ENCODE measurements around the gene RALGDS.

DNA sequence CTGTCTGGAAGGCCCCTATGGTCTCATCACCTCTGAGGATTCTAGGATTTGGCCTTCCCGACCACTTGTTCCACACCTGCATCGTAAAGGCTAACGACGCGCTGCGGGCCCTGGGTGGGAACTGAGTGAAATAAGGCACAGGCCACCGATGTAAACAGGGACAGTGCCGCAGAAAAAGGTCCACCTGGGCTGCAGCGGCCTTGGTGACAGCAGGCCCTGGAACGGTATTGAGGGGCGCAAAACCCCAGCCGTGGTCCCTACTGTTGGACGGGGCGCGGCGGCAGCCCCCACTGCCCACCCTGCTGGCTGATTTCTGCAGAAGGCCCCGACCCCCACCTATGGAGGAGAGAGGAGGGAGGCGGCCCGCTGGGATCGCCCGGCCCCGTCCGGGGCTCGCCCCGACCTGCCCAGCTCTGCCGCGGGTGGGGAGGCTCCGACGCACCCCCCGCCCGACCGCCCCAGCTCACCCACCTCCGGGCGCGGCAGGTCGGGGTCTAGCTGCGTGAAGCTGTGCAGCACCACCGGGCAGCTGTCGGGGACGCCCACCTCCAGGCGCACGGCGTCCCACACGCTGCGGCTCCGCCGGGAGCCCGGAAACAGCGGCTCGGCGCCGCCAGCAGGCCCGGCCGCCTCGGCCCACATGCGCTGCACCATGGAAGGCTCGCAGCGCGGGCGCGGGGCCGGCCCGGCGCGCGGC is 391 bp downstream of the RALGDS start:
- TF ChIP-seq, protein P1, sequence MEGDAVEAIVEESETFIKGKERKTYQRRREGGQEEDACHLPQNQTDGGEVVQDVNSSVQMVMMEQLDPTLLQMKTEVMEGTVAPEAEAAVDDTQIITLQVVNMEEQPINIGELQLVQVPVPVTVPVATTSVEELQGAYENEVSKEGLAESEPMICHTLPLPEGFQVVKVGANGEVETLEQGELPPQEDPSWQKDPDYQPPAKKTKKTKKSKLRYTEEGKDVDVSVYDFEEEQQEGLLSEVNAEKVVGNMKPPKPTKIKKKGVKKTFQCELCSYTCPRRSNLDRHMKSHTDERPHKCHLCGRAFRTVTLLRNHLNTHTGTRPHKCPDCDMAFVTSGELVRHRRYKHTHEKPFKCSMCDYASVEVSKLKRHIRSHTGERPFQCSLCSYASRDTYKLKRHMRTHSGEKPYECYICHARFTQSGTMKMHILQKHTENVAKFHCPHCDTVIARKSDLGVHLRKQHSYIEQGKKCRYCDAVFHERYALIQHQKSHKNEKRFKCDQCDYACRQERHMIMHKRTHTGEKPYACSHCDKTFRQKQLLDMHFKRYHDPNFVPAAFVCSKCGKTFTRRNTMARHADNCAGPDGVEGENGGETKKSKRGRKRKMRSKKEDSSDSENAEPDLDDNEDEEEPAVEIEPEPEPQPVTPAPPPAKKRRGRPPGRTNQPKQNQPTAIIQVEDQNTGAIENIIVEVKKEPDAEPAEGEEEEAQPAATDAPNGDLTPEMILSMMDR (optimal IDR thresholded peaks at IDR 0.05 in 1 of 3, IDR thresholded peaks at IDR 0.05 in 1 of 3, conservative IDR thresholded peaks at IDR 0.05 in 1 of 3; ENCODE audit: extremely low read depth in 1 of 3, insufficient read depth in 2 of 3, low read length in 3 of 3) = no peak
- TF ChIP-seq EZH2 (IDR thresholded peaks at IDR 0.05; ENCODE audit: low read length) = no peak
